PC-9 (cell line): Measurements from ENCODE around the gene CHRDL1.

ENCODE experiments used
- CTCF ChIP-seq: fragments of 200-600 bp; sonication (generic); conservative IDR thresholded peaks from 2 replicates; pipeline ENCODE4 v1.6.1; 2017; ENCODE audit warnings: mixed run types, antibody characterized with exemption, mild to moderate bottlenecking, moderate library complexity
- EZH2 ChIP-seq: fragments of 200-600 bp; sonication (generic); IDR thresholded peaks from 2 replicates; pipeline ENCODE4 v1.8.0; 2017; ENCODE audit warnings: antibody characterized with exemption, low read depth

DNA sequence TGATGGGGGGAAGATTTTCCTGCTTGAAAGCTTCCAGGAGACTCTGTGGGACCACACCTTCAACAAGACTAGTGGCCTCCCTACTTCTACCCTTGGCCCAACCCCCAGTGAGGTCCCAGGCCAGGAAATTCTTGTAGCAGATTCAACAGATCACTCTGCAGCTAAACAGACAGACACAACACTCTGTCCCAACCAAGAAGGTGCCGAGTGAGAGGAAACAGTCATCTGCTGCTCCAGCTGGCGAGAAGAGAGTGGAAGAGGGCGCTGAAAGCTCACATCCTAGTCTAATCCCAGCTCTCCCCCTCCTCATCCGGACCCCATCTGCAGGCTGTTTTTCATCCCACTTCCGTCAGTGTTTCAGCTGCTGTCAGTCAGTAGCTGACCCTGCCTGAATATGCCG is 63.4 kb downstream of the CHRDL1 start:
- TF ChIP-seq CTCF = no peak
- no peak for TF ChIP-seq EZH2
